Stomach (tissue), 9 donors: ENCODE results near the gene VNN1. TPM values are rescaled to one million over a fixed set of nuclear protein-coding genes. Genes with fewer than 3 reads are reported as not detected.
A peak's percentile ranks its signal among the peaks of the same experiment; 100 is the strongest.

Source experiments
- DNase-seq, 2 donors: peaks; one replicate each; pipeline versions ENCODE4 v3.0.0 to v3.0.0-alpha.2; 2013 to 2019
- H3K27ac ChIP-seq, 5 donors: fragments of 200-600 bp in 4 of 5; sonication (generic) in 4 of 5; one replicate each; pipeline ENCODE4 v1.5.1; 2013 to 2019; ENCODE audit warnings: mild to moderate bottlenecking in 1 of 5, moderate library complexity in 1 of 5
- H3K27me3 ChIP-seq, 3 donors: fragments of 200-600 bp; sonication (generic); one replicate each; pipeline ENCODE4 v1.5.1; 2017 to 2019; ENCODE audit warnings: mixed run types in 1 of 3
- H3K36me3 ChIP-seq, 4 donors: fragments of 200-600 bp; sonication (generic); 1 replicate in 3 of 4; 2 replicates in 1 of 4; pipeline ENCODE4 v1.5.1; 2016 to 2019
- H3K4me1 ChIP-seq, 4 donors: fragments of 200-600 bp; sonication (generic); one replicate each; pipeline ENCODE4 v1.5.1; 2016 to 2019
- H3K4me3 ChIP-seq, 4 donors: fragments of 200-600 bp; sonication (generic) in 3 of 4; one replicate each; pipeline ENCODE4 v1.5.1; 2016 to 2019; ENCODE audit warnings: mild to moderate bottlenecking in 1 of 4
- H3K9me3 ChIP-seq, 4 donors: fragments of 200-600 bp; sonication (generic); one replicate each; pipeline ENCODE4 v1.5.1; 2016 to 2019
- CTCF ChIP-seq, 7 experiments: fragments of 450-650 bp in 4 of 7; fragments of 200-600 bp in 3 of 7; sonication (generic) in 3 of 7; IDR thresholded peaks; one replicate each; pipeline ENCODE4 v1.5.1; 2016 to 2019; ENCODE audit warnings: antibody characterized with exemption in 7 of 7, control low read depth in 2 of 7, mild to moderate bottlenecking in 1 of 7
- EP300 ChIP-seq: sonication (generic); formaldehyde crosslinking; IDR thresholded peaks from one replicate; pipeline ENCODE4 v1.6.1; 2017; ENCODE audit warnings: antibody characterized with exemption
- POLR2A ChIP-seq, 4 donors: fragments of 450-650 bp; IDR thresholded peaks; one replicate each; pipeline ENCODE4 v1.6.1; 2016; ENCODE audit warnings: antibody characterized with exemption in 4 of 4, control low read depth in 2 of 4, mild to moderate bottlenecking in 1 of 4, moderate library complexity in 1 of 4
- POLR2AphosphoS5 ChIP-seq, 3 donors: sonication (generic); formaldehyde crosslinking; IDR thresholded peaks; one replicate each; pipeline ENCODE4 v1.6.1; 2016; ENCODE audit warnings: antibody characterized with exemption in 3 of 3
- WGBS, 5 donors: extraction: QIAGEN DNeasy Blood & Tissue Kit in 3 of 5; methylation state at CpG; one replicate each; pipeline versions ENCODE4 v1.1.5 to v1.1.7; 2013 to 2018; 5-methylcytosine and 5-hydroxymethylcytosine counted together
- intact Hi-C: fragments of 100-400 bp; cut with DNase I; formaldehyde crosslinking; loops from one replicate; pipeline ENCODE4 v1.15.1; 2023; ENCODE audit warnings: low total_unique reads
- polyA plus RNA-seq, 3 donors: library from polyadenylated mRNA; stranded (reverse); fragments of 200-250 nt; gene quantifications; one replicate each; pipeline ENCODE4 v1.2.3, GENCODE V29; 2013
- total RNA-seq, 5 donors: library from RNA; depleted of rRNA; stranded (reverse); fragments of >200 nt; gene quantifications; one replicate each; pipeline versions ENCODE4 v1.1.0 to v1.2.3, GENCODE V29; 2014 to 2016
- donor health status: healthy with polysubstance abuse.
- donor health status: Bipolar disorder and iron deficiency.
- donor health status: healthy.

Gene VNN1
- total and polyA plus RNA-seq, 8 donors, result 1.1 to 52.2 (median 2.3) TPM; not detected in 1

- TF ChIP-seq POLR2AphosphoS5 (IDR thresholded peaks at IDR 0.05), result no peak
- no peak for TF ChIP-seq CTCF (IDR thresholded peaks at IDR 0.05)
- no peak for TF ChIP-seq EP300
- TF ChIP-seq POLR2A (IDR thresholded peaks at IDR 0.05), result no peak
- H3K9me3 ChIP-seq, result no peaks in the 10 kb centered on the region
- intact Hi-C loops, result no loop called here
- peaks cover 0 to 7% (median 5%) of the 10 kb centered on the region in 4 donors for H3K4me1 ChIP-seq
- no peak overlapping the region for H3K4me3 ChIP-seq
- H3K36me3 ChIP-seq, result no peaks in the 10 kb centered on the region
- DNase-seq, result no peak
- WGBS, 5 donors, result 75 to 90% (median 85%) methylated on average over 1 of the region's 1 CpG
- H3K27ac ChIP-seq, result no peak overlapping the region
- H3K27me3 ChIP-seq, result no peaks in the 10 kb centered on the region
These were observed 38.4 kb upstream of the VNN1 start for GRCh38 chr6:132752255-132752654.

- Histone ChIP-seq H3K4me1 (peaks cover 0 to 7% (median 5%) of the 10 kb centered on the region in 4 donors), H3K36me3 (no peaks in the 10 kb centered on the region), H3K27ac (peak overlapping the region in 1 of 5 donors; percentile 56), H3K4me3 (no peak overlapping the region), H3K9me3 (no peaks in the 10 kb centered on the region), H3K27me3 (no peaks in the 10 kb centered on the region)
- intact Hi-C loops, result no loop called here
- TF ChIP-seq POLR2AphosphoS5 (IDR thresholded peaks at IDR 0.05) (no peak), CTCF (IDR thresholded peaks at IDR 0.05) (no peak), EP300 (no peak), POLR2A (IDR thresholded peaks at IDR 0.05) (no peak)
- no peak for DNase-seq
- 75 to 95% (median 90%) methylated on average over 1 of the region's 1 CpG for WGBS, 5 donors
These were observed 38.0 kb upstream of the VNN1 start for GRCh38 chr6:132751828-132752227.

GRCh38 chr6:132751306-132751705 lies 37.5 kb upstream of the VNN1 start:
- intact Hi-C loops, result no loop called here
- H3K4me3 ChIP-seq, result no peak overlapping the region
- no peak for DNase-seq
- H3K36me3 ChIP-seq, result no peaks in the 10 kb centered on the region
- H3K4me1 ChIP-seq, result peaks cover 0 to 7% (median 5%) of the 10 kb centered on the region in 4 donors
- WGBS, 5 donors, result 84 to 91% (median 85%) methylated on average over 4 of the region's 4 CpGs
- no peaks in the 10 kb centered on the region for H3K27me3 ChIP-seq
- no peak for TF ChIP-seq EP300
- TF ChIP-seq CTCF (IDR thresholded peaks at IDR 0.05), result no peak
- TF ChIP-seq POLR2A (IDR thresholded peaks at IDR 0.05), result no peak
- TF ChIP-seq POLR2AphosphoS5 (IDR thresholded peaks at IDR 0.05), result no peak
- no peaks in the 10 kb centered on the region for H3K9me3 ChIP-seq
- H3K27ac ChIP-seq, result peak overlapping the region in 2 of 5 donors; percentile 7 to 56

GRCh38 chr6:132750455-132751248 lies 36.8 kb upstream of the VNN1 start:
- TF ChIP-seq EP300 (no peak), POLR2A (IDR thresholded peaks at IDR 0.05) (no peak), CTCF (IDR thresholded peaks at IDR 0.05) (no peak), POLR2AphosphoS5 (IDR thresholded peaks at IDR 0.05) (no peak)
- no peaks in the 10 kb centered on the region for H3K27me3 ChIP-seq
- no peak for DNase-seq

More at GRCh38 chr6:132750455-132751248, 36.8 kb upstream of the VNN1 start:
- Histone ChIP-seq H3K4me1 (peaks cover 0 to 7% (median 5%) of the 10 kb centered on the region in 4 donors), H3K9me3 (no peaks in the 10 kb centered on the region), H3K4me3 (no peak overlapping the region), H3K36me3 (no peaks in the 10 kb centered on the region), H3K27ac (peak overlapping the region in 2 of 5 donors; percentile 7 to 56)
- WGBS, 5 donors, result 30 to 53% (median 44%) methylated on average over 8 of the region's 8 CpGs
- intact Hi-C loops, result no loop called here
